ENCODE data around the gene NAA35. TPM values are rescaled to one million over a fixed set of nuclear protein-coding genes. Genes with fewer than 3 reads are reported as not detected.
A peak's percentile ranks its signal among the peaks of the same experiment; 100 is the strongest.
"Not testable (repeated sequence)": the region's sequence is repeated elsewhere in the genome, so short reads cannot be mapped to it uniquely, and the experiment has no call there.

Gene NAA35
- total RNA-seq, 1 donor from 2014 or later = 26.4 TPM

DNA sequence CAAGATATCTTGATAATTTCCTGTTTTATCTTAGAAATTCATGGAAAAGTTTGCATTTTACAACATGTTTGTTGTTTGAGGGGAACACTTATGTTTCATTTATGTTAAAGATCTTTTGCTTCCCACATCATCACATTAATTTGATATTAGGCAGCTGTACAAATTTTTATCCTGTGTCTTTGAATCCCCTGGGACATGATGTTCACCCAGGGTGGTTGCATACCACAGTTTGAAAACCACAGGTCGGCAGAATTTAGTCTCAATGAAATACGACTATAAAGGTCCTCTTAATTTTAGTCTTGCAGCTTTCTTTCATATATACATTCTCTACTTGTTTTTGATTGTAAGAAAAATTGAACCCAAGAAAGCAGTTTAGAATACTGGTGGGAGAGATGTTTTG lies 3.7 kb downstream of the NAA35 start:
- no peak for DNase-seq

DNA sequence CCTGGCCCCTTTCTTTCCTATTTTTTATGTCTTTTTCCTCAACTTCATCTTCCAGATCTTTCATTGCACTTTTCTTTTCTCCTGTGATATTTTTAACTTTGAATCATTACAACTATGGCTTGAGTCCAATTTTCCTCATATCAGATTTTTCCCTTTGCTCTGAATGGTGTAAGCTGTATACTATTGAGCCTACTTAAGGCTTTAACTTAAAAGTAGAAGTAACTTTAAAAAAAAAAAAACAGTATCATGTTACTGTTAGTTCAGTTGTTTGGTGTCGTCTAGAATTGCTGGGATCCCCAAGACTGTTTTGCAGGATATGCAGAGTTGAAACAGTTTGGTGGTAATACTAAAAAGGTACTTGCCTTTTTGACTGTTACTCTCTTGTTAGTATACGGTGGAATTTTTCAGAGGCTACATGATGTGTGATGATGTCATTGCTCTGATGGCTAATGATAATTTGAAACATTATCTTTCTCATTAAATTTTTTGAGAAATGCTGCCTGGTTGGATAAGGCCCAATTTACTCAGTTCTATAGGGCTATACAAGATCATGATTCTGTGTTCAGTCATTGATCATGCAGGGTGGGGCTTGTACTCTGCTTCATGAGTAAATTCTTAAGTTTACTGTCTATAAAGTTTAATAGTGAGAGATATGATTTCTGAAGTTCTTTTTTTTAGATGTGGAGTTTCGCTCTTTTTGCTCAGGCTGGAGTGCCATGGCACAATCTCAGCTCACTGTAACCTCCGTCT lies 8.8 kb downstream of the NAA35 start:
- no peak for DNase-seq

DNA sequence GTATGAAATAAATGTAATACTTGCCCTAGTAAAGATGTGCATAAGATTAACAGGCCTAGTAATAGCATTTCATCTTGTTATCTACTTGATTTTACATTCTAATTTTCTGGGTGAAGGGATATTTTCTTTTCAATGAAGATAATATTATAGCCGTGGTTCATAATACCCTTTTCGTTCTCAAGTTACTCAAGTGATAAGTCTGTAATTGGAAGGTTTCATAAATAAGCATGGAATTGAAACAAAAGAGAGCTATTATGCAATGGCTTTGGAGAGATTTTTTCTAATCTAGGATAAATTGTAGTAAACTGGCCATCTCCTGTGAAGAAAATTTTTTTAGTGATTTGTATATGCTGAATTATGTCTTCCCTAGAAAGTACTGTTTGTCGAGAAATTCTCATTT lies 19.0 kb downstream of the NAA35 start:
- DNase-seq = no peak

DNA sequence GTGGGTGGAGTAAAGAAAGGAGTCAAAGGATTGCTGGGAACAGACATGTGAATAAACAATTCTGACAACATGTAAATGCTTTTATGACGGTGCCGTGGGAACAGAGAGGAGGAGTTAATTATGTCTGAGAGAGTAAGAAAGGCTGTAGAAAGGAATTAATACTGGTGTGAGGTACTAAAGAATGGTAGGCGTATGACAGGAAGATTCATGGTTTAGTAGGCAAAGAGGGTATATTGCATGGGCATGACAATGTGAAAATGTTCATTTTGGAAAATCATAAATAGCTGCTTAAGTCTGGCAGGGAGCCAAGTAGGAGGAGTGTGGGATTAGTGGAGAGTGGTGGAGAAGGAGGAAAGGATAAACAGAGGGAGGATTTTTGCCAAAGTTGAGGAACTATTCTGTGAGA lies 19.7 kb downstream of the NAA35 start:
- DNase-seq = peak; percentile 2

DNA sequence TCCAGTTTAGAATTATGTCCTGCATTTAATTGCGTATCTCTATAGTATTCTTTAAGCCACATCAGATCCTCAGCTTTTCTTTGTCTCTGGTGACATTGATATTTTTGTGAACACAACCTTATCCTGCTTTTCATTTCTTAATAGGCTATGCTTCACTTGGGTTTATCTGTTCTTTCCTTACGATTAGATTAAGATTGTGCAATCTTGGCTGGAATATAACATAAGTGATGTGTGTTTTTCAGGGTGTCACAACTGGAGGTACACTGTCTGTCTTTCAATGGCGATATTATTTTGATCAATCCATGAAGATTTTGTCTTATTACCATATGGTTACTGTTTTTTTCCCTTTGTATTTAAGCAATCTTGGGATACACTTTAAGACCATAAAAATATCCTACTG lies 23.6 kb downstream of the NAA35 start:
- DNase-seq = no peak

DNA sequence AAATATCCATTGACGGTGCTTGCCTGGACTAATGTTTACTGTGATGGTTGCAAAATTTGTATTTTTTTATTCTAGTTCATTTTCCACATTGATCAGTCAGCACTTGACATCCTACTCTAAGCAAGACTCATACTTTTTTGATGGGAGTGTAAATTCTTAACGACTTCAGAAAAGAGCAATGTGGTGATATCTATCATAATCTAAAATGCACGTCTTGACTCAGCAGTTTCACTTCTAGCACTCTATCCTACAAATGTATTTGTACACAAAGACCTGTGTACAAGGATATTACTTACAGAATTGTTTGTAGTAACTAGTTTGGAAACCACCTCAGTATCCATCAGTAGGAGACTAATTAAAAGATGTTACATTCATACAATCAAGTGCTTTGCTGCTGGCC lies 24.0 kb downstream of the NAA35 start:
- DNase-seq = no peak

DNA sequence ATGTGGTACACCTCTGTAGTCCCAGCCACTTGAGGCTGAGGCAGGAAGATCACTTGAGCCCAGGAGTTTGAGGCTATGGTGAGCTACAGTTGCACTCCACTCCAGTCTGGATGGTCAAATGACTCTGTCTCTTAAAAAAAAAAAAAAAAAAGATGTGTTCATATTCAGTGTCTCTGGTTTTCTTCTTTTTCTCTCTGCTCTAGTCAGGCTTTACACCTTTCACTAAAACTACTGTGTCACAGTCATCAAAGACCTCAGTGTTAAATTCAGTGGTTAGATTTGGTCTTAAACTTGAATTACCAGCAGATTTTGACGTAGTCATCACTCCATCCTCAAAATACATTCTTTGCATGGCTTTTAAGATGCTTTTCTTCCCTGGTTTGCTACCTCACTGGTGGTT lies 28.8 kb downstream of the NAA35 start:
- no peak for DNase-seq

DNA sequence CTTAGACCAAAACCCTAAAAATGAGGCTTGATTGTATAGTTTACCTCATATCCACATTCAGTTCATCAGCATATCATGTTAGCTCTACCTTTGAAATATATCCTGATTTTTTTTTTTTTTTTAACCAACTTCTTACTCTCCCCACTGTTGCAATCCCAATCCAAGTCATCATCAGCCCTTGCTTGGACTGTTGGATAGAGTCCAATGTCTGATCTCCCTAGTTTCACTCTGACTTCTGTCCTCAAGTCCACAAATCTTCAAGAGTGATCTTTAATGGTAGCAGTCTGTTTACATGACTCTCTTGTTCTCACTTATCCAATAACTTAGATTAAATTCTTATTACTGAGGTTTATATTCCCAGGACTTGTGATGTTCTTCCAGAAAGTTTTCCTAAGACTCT lies 30.8 kb downstream of the NAA35 start:
- DNase-seq = no peak

DNA sequence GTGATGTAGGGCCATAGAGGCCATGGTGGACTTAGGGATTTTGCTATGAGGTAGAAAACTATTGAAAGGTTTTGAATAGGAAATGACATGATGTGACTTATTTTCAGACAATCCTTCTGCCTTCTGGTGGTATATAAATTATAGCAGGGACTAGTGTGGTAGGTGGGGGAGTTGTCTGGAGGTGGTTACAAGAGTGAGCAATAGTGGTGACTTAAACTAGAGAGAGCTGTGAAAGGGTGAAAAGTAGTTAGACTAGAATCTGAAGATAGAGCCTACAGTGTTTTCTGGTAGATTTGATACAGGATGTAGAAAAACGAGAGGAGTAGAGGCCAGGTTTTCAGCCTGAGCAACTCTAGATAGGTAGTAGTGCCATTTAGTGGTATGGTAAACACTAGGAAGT lies 32.3 kb downstream of the NAA35 start:
- DNase-seq = no peak

DNA sequence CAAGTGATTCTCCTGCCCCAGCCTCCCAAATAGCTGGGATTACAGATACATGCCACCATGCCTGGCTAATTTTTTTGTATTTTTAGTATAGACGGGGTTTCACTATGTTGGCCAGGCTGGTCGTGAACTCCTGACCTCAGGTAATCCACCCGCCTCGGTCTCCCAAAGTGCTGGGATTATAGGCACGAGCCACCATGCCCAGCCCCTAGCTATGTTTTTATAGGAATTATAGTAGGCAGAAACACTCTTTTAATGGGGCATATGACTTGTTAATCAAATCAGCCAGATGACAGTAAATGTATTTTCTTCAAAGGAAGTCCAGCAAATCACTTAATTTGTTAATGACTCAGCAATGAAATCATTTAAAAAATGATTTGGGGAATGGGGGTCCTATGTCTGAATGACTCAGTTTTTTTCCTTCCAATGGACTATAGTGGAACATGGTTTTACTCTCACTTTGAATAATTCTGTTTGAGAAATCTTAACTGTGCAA lies 33.2 kb downstream of the NAA35 start:
- not testable (repeated sequence) for DNase-seq

DNA sequence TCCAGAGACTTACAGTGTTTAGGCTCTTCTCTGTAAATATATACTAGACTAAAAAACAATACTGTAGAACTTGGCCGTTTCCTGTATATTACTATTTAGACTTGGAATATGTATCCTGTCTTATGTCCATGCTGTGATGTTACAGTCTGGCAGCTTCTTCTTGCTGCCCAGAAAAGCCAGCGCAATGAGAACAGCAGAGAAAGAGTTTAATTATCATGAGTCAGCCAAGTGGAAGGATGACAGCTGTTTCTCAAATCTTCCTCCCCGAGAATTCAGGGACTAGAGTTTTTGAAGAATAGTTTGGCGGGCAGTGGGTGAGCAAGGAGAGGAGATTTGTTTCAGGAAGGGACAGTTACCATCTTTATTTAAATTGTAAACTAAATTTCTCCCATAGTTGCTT lies 37.5 kb downstream of the NAA35 start:
- no peak for DNase-seq

DNA sequence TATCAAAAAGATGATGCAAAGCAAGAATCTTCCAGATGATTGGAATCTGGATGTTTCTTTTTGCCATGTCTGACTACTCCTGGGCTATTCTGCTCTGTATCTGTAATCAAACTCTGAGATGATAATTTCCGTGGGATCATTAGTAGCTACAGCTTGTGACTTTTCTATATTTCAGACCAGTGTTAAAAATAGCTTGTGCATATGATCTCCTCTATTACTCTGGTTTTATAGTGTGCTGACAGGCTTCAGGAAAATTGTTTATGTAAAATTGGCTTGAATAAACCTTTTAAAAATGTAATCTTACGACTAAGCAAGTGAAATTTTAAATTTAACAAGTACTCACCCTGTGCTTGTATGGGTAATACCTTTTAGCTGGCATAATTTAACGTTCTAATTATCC lies 40.4 kb downstream of the NAA35 start:
- DNase-seq = no peak

DNA sequence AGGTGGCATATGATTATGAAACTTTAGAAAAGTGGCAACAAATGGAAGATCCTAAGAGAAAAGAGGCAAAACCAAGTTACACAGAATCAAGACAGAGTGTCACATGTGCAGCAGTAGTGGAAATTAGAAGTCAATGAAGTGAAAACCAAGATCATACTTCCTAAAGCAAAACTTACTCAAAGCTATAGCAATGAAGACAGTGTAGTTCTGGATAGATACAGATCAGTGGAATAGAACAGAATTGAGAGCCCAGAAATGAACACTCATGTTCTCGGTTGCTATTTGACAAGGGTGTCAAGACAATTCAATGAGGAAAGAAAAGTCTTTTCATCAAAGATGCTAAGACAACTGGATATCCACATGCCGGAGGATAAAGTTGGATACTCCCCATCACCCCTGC lies 43.5 kb downstream of the NAA35 start:
- DNase-seq = no peak

DNA sequence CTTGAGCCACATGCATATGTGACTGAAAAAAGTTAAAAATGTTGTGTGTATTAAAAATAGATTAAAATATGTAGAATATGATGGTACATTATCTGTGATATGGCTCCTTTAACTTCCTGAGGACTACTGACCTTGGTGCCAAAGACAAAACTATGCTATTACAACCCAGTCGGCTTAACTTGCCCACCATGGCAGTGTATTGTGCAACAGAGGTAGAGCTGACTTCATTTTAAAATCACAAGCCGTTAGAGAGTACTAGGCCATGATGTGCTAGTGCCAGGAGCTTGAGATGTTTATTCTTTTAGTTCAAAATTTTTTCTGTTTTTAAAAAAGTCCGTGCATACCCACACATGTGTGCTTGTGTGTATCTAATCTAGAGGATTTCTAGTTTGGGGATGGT lies 46.3 kb downstream of the NAA35 start:
- DNase-seq = no peak

DNA sequence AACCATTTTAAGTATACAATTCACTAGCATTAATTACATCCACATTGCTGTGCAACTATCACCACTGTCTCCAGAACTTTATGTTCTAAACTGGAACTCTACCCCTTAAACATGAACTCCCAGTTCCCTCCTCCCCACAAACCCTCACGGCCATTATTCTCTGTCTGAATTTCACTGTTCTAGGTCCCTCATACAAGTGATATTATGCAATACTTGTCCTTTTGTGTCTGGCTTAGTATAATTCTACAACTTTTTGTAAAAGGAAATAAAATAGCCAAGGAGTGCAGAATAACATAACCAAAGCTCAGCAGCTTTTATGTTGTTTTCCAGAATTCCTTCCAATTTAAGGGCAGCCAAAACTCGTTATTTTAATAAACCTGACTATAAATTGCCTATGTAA lies 53.2 kb downstream of the NAA35 start:
- DNase-seq = no peak

DNA sequence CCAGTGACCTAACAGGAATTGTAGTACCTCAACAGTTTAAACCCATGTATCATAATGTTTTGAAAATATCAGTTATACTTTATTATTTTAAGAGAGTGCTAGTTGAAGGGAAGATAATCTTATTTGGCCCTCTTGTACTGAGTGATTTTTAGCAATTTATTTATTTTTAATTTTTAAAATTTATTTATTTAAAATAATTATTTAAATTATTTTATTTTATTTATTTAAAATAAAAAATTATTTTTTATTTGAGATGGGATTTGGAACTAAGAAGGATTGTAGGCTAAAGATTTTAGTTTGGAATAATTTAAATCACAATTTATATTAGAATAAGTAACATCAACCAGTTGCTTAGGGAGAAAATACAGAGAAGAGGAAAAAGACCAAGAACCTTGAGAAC lies 54.2 kb downstream of the NAA35 start:
- no peak for DNase-seq

DNA sequence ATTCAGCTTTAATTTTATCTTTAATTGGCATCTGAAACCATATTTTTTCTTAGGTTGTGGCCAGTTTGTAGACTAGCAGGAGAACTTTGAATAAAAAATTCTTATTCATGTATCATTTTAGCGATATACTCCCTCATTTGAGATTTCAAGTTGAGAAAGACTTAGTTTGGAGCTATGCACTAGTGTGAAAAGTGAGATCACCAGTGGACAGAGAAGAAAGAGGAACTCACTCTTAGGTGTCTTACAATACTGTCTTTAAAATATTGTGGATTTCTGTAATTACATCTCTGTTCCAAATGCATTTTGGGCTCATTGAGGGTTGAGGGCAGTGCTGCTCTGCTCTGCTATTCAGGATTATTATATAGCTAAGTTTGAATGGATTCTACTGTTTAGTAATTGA lies 54.7 kb downstream of the NAA35 start:
- DNase-seq = no peak

DNA sequence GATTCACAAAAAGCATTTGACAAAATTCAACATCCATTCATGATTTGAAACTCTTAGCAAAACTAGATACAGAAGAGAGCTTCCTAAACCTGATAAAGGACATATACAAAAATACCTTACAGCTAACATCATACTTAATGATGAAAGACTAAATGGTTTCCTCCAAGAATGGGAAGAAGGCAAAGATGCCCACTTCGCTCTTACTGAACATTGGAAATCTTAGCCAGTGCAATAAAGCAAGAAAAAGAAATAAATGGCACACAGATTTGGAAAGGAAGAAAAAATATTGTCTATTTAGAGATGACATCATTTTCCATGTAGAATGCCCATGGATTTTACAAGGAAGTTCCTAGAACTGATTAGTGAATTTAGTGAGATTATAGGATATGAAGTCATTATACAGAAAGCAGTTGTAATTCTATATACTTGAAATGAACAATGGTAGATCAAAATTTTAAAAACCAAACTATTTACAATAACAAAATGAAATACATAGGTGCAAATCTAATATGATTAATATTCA lies 64.4 kb downstream of the NAA35 start:
- no peak for DNase-seq

DNA sequence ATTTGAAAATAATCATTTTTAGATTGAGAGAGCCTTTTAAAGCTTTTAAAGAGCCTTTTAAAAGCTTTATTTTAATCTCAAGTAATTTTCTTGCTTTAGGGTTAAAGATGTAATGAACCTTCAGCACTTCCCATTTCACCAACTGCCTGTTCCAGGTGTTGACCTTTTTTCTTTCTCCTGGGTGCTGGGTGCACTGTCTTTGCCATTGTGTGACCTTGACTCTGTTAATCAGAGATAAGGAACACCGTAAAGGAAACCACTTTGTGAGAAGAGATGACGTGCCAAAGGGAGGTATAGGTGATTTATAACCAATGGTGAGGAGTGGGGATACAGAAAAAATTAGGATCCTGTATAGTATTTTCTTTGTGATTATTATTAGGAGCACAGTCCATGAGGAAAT lies 68.2 kb downstream of the NAA35 start:
- DNase-seq = no peak

DNA sequence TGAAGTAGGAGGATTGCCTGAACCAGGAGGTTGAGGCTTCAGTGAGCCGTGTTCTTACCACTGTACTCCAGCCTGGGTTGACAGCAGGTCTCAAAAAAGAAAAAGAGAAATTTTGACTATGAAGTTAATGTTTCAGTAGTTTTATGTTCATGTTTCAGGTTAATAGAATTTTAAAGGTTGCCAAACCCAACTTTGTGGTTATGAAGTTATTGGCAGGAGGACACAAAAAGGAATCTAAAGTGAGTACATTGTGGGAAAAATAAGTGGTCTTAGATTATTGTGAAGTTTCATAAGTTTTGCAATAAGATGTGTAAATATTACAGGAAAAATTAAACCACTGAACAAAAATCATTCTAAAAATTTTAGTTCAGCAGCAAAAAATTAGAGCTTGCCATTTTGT lies 79.8 kb downstream of the NAA35 start:
- no peak for DNase-seq

DNA sequence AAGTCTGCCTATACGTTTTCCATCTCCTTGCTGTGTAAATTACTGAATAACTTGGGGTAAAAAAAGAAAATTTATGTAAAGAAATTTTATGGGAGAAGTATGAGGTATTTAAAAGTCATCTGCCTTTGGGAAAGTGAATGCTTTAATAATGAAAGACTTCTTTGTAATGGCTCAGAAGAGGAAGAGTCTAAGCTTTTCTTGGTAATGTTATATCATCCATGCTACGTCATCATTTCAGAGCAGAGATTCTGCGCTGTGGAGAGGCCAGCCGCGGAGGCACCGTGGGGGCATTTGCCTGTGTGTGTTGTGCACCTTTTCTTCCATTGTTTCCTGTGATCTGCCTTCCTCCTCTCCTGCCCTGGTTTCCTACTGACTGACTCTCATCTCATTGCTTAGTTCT lies 80.2 kb downstream of the NAA35 start:
- DNase-seq = no peak

DNA sequence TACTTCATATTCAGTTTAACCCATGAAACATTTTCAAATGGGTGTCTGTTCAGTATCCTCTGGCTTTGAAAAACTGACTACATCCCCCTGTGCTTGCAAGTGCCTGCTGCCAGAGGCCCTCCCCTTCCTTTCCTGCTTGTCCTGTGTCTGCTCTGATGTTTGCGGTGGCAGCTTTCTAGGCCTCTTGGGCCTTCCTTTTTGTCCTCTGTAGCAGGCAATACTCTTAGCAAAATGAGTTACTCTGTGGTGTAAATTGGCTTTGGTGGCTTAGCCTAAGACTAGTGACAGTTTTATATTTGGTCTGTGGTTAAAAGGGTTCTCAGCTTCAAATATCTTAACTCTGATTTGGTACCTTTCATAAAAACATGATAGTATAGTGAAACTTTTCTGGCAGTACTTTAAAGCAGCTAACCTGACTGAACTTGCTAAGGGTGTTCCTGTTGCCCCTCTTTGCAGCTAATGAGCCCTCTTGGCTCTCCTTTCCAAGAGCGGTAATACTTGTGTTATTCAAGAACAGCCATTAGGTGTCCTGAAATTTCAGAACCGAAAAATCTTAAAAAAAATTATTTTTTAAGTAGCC lies 81.8 kb downstream of the NAA35 start:
- no peak for DNase-seq

DNA sequence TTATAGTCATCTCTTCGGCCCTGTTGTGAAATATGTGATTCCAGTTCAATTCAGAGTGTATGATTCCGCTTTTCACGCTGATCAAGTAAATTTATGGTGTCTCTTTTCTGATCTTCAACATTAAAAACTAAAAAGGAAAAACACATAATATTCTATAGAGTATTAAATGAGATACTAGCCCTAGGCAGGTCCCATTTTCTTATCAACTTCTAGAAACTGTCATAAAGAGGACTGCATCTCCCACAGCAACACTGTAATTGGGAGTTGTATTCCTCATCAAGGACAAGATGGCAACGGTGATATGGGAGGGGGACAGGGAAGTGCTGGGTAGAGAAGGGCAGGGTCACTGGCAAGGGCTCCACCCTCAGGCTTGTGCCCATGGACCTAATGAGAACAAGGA lies 86.8 kb downstream of the NAA35 start:
- no peak for DNase-seq

All from skin of body (tissue), 2 donors.